ENCODE results near the gene TMEM175. TPM values are rescaled to one million over a fixed set of nuclear protein-coding genes. Genes with fewer than 3 reads are reported as not detected.

The TMEM175 gene
- total RNA-seq, 3 donors from 2014 or later: 26.2 to 32.2 (median 28.2) TPM

GRCh38 chr4:893995-894705 is 38.1 kb upstream of the TMEM175 start:
- no peaks in the 10 kb centered on the region for H3K36me3 ChIP-seq

GRCh38 chr4:895596-895995 is 36.7 kb upstream of the TMEM175 start:
- H3K36me3 ChIP-seq: no peaks in the 10 kb centered on the region
- no peaks in the 10 kb centered on the region for H3K9me3 ChIP-seq
- H3K27me3 ChIP-seq: no peaks in the 10 kb centered on the region
- no peaks in the 10 kb centered on the region for H3K4me1 ChIP-seq
- intact Hi-C loops (cut with DNase I; ENCODE audit: low total_unique reads): no loop called here
- no peak overlapping the region for H3K27ac ChIP-seq
- no peak for DNase-seq (ENCODE audit: low spot score in 2 of 2)
- H3K4me3 ChIP-seq: no peak overlapping the region
- TF ChIP-seq CTCF (IDR thresholded peaks at IDR 0.05) (no peak), POLR2AphosphoS5 (IDR thresholded peaks at IDR 0.05) (no peak), POLR2A (IDR thresholded peaks at IDR 0.05) (no peak)

More at GRCh38 chr4:893995-894705, 38.1 kb upstream of the TMEM175 start:
- Histone ChIP-seq H3K4me1 (no peaks in the 10 kb centered on the region), H3K9me3 (no peaks in the 10 kb centered on the region), H3K4me3 (no peak overlapping the region), H3K27me3 (no peaks in the 10 kb centered on the region), H3K27ac (no peak overlapping the region)
- intact Hi-C loops (cut with DNase I; ENCODE audit: low total_unique reads): no loop called here
- TF ChIP-seq CTCF (IDR thresholded peaks at IDR 0.05) (no peak), POLR2A (IDR thresholded peaks at IDR 0.05) (no peak), POLR2AphosphoS5 (IDR thresholded peaks at IDR 0.05) (no peak)
- DNase-seq (ENCODE audit: low spot score in 2 of 2): no peak

- intact Hi-C loops (cut with DNase I; ENCODE audit: low total_unique reads): no loop called here
Observed at GRCh38 chr4:896216-896615, 36.0 kb upstream of the TMEM175 start.

GRCh38 chr4:896630-897029 is 35.6 kb upstream of the TMEM175 start:
- Histone ChIP-seq H3K9me3 (no peaks in the 10 kb centered on the region), H3K4me3 (no peak overlapping the region), H3K4me1 (no peaks in the 10 kb centered on the region), H3K27me3 (no peaks in the 10 kb centered on the region), H3K27ac (no peak overlapping the region), H3K36me3 (no peaks in the 10 kb centered on the region)
- TF ChIP-seq POLR2AphosphoS5 (IDR thresholded peaks at IDR 0.05) (no peak), POLR2A (IDR thresholded peaks at IDR 0.05) (no peak), CTCF (IDR thresholded peaks at IDR 0.05) (no peak)
- no peak for DNase-seq (ENCODE audit: low spot score in 2 of 2)
- intact Hi-C loops (cut with DNase I; ENCODE audit: low total_unique reads): no loop called here

More at GRCh38 chr4:896216-896615, 36.0 kb upstream of the TMEM175 start:
- Histone ChIP-seq H3K27me3 (no peaks in the 10 kb centered on the region), H3K4me1 (no peaks in the 10 kb centered on the region), H3K9me3 (no peaks in the 10 kb centered on the region), H3K36me3 (no peaks in the 10 kb centered on the region), H3K27ac (no peak overlapping the region), H3K4me3 (no peak overlapping the region)
- TF ChIP-seq POLR2AphosphoS5 (IDR thresholded peaks at IDR 0.05) (no peak), CTCF (IDR thresholded peaks at IDR 0.05) (no peak), POLR2A (IDR thresholded peaks at IDR 0.05) (no peak)
- no peak for DNase-seq (ENCODE audit: low spot score in 2 of 2)

- Histone ChIP-seq H3K27ac (no peak overlapping the region), H3K4me1 (no peaks in the 10 kb centered on the region), H3K9me3 (no peaks in the 10 kb centered on the region), H3K4me3 (no peak overlapping the region), H3K36me3 (no peaks in the 10 kb centered on the region), H3K27me3 (no peaks in the 10 kb centered on the region)
- intact Hi-C loops (cut with DNase I; ENCODE audit: low total_unique reads): no loop called here
- DNase-seq (ENCODE audit: low spot score in 2 of 2): no peak
- TF ChIP-seq CTCF (IDR thresholded peaks at IDR 0.05): no peak
- no peak for TF ChIP-seq POLR2AphosphoS5 (IDR thresholded peaks at IDR 0.05)
- no peak for TF ChIP-seq POLR2A (IDR thresholded peaks at IDR 0.05)
Observed at GRCh38 chr4:898123-898522, 34.1 kb upstream of the TMEM175 start.

Data from breast epithelium (tissue), 4 donors.